Neutrophil (primary cell): Measurements from ENCODE around the gene RSAD2.

ENCODE experiments used
- H3K27ac ChIP-seq: fragments of 200-600 bp; sonication (generic); 2 replicates; pipeline ENCODE4 v1.5.1; 2016; ENCODE audit warnings: mild to moderate bottlenecking, moderate library complexity
- H3K27me3 ChIP-seq: fragments of 200-600 bp; sonication (generic); 2 replicates; pipeline ENCODE4 v1.6.0; 2016; ENCODE audit warnings: mild to moderate bottlenecking
- H3K36me3 ChIP-seq: fragments of 200-600 bp; sonication (generic); 2 replicates; pipeline ENCODE4 v1.5.1; 2017
- H3K4me1 ChIP-seq, 2 experiments: fragments of 200-600 bp in 1 of 2; sonication (generic) in 1 of 2; 1 replicate in 1 of 2; 2 replicates in 1 of 2; pipeline versions ENCODE4 v1.5.1 to v1.6.1; 2013 to 2016; ENCODE audit warnings: low read depth in 1 of 2, low read length in 1 of 2, mild to moderate bottlenecking in 1 of 2, moderate library complexity in 1 of 2; ENCODE audit not compliant: control insufficient read depth in 1 of 2, insufficient read depth in 1 of 2
- H3K4me3 ChIP-seq, 2 experiments: fragments of 200-600 bp in 1 of 2; sonication (generic) in 1 of 2; 1 replicate in 1 of 2; 2 replicates in 1 of 2; pipeline ENCODE4 v1.5.1; 2013 to 2016; ENCODE audit warnings: low read depth in 1 of 2, low read length in 1 of 2, mild to moderate bottlenecking in 1 of 2, moderate library complexity in 1 of 2
- H3K9me3 ChIP-seq: fragments of 200-600 bp; sonication (generic); 2 replicates; pipeline ENCODE4 v1.5.1; 2016
- TF ChIP-seq, protein P1 (sequence below): fragments of 200-600 bp; sonication (generic); IDR thresholded peaks from 2 replicates; pipeline ENCODE4 v1.5.1; 2016; ENCODE audit warnings: antibody characterized with exemption

Gene RSAD2

DNA sequence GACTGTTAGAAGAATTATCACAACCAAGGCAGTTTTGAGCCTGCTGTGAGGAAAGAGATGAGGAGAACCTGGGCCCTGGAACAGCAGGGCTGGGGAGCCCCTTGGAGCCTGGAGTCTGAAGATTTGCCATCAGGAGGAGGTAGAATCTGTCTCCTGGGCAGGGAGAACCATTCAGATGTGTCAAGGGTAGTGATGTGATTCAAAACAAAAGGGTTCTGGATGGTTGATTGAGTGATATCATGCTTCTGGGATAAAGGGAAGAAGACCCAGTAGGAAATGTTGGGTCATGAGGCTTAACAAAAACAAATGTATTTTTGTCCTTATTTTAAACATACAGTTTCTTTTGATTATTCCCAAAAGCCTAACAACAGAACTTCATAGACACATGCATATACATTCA lies 68.2 kb downstream of the RSAD2 start:
- TF ChIP-seq, protein P1, sequence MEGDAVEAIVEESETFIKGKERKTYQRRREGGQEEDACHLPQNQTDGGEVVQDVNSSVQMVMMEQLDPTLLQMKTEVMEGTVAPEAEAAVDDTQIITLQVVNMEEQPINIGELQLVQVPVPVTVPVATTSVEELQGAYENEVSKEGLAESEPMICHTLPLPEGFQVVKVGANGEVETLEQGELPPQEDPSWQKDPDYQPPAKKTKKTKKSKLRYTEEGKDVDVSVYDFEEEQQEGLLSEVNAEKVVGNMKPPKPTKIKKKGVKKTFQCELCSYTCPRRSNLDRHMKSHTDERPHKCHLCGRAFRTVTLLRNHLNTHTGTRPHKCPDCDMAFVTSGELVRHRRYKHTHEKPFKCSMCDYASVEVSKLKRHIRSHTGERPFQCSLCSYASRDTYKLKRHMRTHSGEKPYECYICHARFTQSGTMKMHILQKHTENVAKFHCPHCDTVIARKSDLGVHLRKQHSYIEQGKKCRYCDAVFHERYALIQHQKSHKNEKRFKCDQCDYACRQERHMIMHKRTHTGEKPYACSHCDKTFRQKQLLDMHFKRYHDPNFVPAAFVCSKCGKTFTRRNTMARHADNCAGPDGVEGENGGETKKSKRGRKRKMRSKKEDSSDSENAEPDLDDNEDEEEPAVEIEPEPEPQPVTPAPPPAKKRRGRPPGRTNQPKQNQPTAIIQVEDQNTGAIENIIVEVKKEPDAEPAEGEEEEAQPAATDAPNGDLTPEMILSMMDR: no peak
- peaks cover 34% of the 10 kb centered on the region for H3K36me3 ChIP-seq
- H3K4me1 ChIP-seq: peaks cover 0 to 4% of the 10 kb centered on the region in 2 experiments
- peak overlapping the region; percentile 23 for H3K27ac ChIP-seq
- no peaks in the 10 kb centered on the region for H3K27me3 ChIP-seq
- H3K4me3 ChIP-seq: no peak overlapping the region
- no peaks in the 10 kb centered on the region for H3K9me3 ChIP-seq

DNA sequence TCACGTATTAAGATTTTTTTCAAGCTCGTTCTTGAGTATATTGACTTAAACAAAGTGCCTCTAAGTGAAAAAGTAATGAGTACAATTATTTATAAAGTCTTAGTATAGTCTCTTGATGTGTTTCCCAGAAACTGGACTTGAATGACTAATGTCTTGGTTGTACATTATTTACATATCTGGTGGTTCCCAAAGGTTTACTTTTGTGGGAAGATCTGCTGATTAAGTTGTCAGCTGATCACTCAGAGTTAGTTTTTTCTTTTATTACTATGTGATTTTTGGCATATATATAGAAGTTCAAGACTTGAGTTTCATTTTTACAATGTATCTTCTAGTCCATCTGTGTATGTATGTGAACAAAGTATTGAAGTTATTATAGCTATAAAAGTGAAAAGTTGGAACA lies 69.1 kb downstream of the RSAD2 start:
- Histone ChIP-seq H3K4me1 (peaks cover 0 to 4% of the 10 kb centered on the region in 2 experiments), H3K9me3 (no peaks in the 10 kb centered on the region), H3K27ac (no peak overlapping the region), H3K36me3 (peaks cover 26% of the 10 kb centered on the region), H3K4me3 (no peak overlapping the region), H3K27me3 (no peaks in the 10 kb centered on the region)
- TF ChIP-seq, protein P1: no peak
